GM23338 (cell line): Measurements from ENCODE around the gene EVL. TPM values are rescaled to one million over a fixed set of nuclear protein-coding genes. Genes with fewer than 3 reads are reported as not detected.

Experiments used
- CREB1 ChIP-seq: fragments of 250-450 bp; sonication (Bioruptor Pico); IDR thresholded peaks from 2 replicates; pipeline ENCODE4 v1.5.0; 2020; ENCODE audit warnings: low read depth, mild to moderate bottlenecking, moderate library complexity
- EZH2phosphoT487 ChIP-seq: fragments of 200-600 bp; sonication (generic); IDR thresholded peaks from one replicate; pipeline ENCODE4 v1.8.1; 2018; ENCODE audit warnings: antibody characterized with exemption; ENCODE audit not compliant: unreplicated experiment
- STAT1 ChIP-seq: IDR thresholded peaks from one replicate; pipeline ENCODE4 v1.6.1; 2016; ENCODE audit warnings: antibody characterized with exemption; ENCODE audit not compliant: unreplicated experiment
- polyA plus RNA-seq: library from polyadenylated mRNA; unstranded; fragments of >200 nt; fragmentation: Nextera tagmentation; extraction: Ambion mirVana; gene quantifications from 2 replicates; pipeline ENCODE4 v1.2.1, GENCODE V29; 2016
- total RNA-seq: library from RNA; depleted of rRNA; stranded (reverse); fragments of >200 nt; shearing (Covaris generic); gene quantifications from 2 replicates; pipeline ENCODE4 v1.2.3, GENCODE V29; 2014
- TF ChIP-seq, protein P1 (sequence below): IDR thresholded peaks from one replicate; pipeline ENCODE4 v1.6.1; 2018; ENCODE audit warnings: antibody characterized with exemption; ENCODE audit not compliant: unreplicated experiment
- TF ChIP-seq, protein P2 (sequence below): fragments of 250-450 bp; sonication (Bioruptor Pico); IDR thresholded peaks from 2 replicates; pipeline ENCODE4 v1.5.0; 2020; ENCODE audit warnings: mild to moderate bottlenecking, moderate library complexity
- TF ChIP-seq, protein P3 (sequence below), 2 experiments: fragments of 200-600 bp in 1 of 2; sonication (generic) in 1 of 2; conservative IDR thresholded peaks; 2 replicates each; pipeline versions ENCODE4 v1.5.1 to v1.6.1; 2016 to 2017; ENCODE audit warnings: antibody characterized with exemption in 2 of 2, low read depth in 2 of 2, mild to moderate bottlenecking in 2 of 2, moderate library complexity in 1 of 2

Gene EVL
- total and polyA plus RNA-seq, 2 experiments from 2014 or later: 28.2 to 50.5 TPM

DNA sequence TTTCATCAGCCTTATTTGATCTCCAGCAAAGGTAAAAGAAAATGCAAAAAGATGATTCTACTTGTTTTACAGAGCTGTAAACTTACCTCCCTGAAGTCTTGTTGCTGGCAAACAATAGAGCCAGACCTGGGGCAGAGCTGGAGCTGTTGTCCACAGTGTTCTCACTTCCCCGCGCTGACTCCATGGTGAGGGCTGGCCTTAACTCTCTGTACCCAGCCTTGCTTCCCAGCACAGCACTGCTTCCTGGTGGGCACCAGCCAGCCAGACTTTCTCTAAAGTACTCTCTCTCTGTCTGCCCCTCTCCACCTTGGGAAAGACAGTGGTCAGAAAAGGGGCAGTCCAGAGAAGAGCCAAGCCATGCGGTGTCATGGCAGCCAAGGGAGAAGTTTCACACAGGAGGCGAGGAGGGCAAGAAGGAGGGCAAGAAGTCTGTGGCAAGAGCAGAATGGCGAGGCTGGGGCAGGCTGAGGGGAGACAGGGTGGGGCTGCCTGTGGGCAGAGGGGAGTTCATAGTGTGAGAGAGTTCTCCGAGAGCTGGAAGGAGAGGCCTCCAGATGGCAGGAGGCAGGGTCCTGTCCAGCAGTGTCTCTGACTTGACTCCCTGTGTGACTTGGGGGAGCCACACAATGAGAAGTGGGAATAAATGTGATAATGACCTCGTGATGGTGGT, 9.3 kb downstream of the EVL start (continued):
- TF ChIP-seq, protein P1, sequence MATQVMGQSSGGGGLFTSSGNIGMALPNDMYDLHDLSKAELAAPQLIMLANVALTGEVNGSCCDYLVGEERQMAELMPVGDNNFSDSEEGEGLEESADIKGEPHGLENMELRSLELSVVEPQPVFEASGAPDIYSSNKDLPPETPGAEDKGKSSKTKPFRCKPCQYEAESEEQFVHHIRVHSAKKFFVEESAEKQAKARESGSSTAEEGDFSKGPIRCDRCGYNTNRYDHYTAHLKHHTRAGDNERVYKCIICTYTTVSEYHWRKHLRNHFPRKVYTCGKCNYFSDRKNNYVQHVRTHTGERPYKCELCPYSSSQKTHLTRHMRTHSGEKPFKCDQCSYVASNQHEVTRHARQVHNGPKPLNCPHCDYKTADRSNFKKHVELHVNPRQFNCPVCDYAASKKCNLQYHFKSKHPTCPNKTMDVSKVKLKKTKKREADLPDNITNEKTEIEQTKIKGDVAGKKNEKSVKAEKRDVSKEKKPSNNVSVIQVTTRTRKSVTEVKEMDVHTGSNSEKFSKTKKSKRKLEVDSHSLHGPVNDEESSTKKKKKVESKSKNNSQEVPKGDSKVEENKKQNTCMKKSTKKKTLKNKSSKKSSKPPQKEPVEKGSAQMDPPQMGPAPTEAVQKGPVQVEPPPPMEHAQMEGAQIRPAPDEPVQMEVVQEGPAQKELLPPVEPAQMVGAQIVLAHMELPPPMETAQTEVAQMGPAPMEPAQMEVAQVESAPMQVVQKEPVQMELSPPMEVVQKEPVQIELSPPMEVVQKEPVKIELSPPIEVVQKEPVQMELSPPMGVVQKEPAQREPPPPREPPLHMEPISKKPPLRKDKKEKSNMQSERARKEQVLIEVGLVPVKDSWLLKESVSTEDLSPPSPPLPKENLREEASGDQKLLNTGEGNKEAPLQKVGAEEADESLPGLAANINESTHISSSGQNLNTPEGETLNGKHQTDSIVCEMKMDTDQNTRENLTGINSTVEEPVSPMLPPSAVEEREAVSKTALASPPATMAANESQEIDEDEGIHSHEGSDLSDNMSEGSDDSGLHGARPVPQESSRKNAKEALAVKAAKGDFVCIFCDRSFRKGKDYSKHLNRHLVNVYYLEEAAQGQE: no peak
- TF ChIP-seq, protein P2, sequence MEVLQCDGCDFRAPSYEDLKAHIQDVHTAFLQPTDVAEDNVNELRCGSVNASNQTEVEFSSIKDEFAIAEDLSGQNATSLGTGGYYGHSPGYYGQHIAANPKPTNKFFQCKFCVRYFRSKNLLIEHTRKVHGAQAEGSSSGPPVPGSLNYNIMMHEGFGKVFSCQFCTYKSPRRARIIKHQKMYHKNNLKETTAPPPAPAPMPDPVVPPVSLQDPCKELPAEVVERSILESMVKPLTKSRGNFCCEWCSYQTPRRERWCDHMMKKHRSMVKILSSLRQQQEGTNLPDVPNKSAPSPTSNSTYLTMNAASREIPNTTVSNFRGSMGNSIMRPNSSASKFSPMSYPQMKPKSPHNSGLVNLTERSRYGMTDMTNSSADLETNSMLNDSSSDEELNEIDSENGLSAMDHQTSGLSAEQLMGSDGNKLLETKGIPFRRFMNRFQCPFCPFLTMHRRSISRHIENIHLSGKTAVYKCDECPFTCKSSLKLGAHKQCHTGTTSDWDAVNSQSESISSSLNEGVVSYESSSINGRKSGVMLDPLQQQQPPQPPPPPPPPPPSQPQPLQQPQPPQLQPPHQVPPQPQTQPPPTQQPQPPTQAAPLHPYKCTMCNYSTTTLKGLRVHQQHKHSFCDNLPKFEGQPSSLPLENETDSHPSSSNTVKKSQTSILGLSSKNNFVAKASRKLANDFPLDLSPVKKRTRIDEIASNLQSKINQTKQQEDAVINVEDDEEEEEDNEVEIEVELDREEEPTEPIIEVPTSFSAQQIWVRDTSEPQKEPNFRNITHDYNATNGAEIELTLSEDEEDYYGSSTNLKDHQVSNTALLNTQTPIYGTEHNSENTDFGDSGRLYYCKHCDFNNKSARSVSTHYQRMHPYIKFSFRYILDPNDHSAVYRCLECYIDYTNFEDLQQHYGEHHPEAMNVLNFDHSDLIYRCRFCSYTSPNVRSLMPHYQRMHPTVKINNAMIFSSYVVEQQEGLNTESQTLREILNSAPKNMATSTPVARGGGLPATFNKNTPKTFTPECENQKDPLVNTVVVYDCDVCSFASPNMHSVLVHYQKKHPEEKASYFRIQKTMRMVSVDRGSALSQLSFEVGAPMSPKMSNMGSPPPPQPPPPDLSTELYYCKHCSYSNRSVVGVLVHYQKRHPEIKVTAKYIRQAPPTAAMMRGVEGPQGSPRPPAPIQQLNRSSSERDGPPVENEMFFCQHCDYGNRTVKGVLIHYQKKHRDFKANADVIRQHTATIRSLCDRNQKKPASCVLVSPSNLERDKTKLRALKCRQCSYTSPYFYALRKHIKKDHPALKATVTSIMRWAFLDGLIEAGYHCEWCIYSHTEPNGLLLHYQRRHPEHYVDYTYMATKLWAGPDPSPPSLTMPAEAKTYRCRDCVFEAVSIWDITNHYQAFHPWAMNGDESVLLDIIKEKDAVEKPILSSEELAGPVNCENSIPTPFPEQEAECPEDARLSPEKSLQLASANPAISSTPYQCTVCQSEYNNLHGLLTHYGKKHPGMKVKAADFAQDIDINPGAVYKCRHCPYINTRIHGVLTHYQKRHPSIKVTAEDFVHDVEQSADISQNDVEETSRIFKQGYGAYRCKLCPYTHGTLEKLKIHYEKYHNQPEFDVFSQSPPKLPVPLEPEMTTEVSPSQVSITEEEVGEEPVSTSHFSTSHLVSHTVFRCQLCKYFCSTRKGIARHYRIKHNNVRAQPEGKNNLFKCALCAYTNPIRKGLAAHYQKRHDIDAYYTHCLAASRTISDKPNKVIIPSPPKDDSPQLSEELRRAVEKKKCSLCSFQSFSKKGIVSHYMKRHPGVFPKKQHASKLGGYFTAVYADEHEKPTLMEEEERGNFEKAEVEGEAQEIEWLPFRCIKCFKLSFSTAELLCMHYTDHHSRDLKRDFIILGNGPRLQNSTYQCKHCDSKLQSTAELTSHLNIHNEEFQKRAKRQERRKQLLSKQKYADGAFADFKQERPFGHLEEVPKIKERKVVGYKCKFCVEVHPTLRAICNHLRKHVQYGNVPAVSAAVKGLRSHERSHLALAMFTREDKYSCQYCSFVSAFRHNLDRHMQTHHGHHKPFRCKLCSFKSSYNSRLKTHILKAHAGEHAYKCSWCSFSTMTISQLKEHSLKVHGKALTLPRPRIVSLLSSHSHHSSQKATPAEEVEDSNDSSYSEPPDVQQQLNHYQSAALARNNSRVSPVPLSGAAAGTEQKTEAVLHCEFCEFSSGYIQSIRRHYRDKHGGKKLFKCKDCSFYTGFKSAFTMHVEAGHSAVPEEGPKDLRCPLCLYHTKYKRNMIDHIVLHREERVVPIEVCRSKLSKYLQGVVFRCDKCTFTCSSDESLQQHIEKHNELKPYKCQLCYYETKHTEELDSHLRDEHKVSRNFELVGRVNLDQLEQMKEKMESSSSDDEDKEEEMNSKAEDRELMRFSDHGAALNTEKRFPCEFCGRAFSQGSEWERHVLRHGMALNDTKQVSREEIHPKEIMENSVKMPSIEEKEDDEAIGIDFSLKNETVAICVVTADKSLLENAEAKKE (CRISPR knock-in tag): no peak
- TF ChIP-seq EZH2phosphoT487: no peak
- TF ChIP-seq, protein P3, sequence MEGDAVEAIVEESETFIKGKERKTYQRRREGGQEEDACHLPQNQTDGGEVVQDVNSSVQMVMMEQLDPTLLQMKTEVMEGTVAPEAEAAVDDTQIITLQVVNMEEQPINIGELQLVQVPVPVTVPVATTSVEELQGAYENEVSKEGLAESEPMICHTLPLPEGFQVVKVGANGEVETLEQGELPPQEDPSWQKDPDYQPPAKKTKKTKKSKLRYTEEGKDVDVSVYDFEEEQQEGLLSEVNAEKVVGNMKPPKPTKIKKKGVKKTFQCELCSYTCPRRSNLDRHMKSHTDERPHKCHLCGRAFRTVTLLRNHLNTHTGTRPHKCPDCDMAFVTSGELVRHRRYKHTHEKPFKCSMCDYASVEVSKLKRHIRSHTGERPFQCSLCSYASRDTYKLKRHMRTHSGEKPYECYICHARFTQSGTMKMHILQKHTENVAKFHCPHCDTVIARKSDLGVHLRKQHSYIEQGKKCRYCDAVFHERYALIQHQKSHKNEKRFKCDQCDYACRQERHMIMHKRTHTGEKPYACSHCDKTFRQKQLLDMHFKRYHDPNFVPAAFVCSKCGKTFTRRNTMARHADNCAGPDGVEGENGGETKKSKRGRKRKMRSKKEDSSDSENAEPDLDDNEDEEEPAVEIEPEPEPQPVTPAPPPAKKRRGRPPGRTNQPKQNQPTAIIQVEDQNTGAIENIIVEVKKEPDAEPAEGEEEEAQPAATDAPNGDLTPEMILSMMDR (conservative IDR thresholded peaks at IDR 0.05; ENCODE audit: low read depth in 2 of 2): no peak
- no peak for TF ChIP-seq CREB1
- TF ChIP-seq STAT1: no peak
